K562 (cell line): ENCODE results near the gene ATP2A3. TPM values are rescaled to one million over a fixed set of nuclear protein-coding genes. Genes with fewer than 3 reads are reported as not detected.

Source experiments
- ATAC-seq: fragments of 200-7000 bp; cut with Tn5 transposase; 3 replicates; pipeline ENCODE4 v1.9.1; 2020; ENCODE audit warnings: moderate library complexity
- BruUV-seq: library from RNA; stranded (reverse); fragments of 400-500 nt; replicated peaks from 2 replicates; lab custom pipeline; 2021; lab: Mats Ljungman, UMichigan
- CTCF ChIA-PET: fragments of 300-600 bp; formaldehyde crosslinking; extraction: SDS; loops from one replicate; lab custom pipeline; 2021; ENCODE audit warnings: low intra/inter-chr PET ratio; lab: Yijun Ruan, JAX
- POLR2A ChIA-PET: fragments of 300-600, 350-650 bp; sonication (Branson Sonifier 250); formaldehyde crosslinking; extraction: SDS; loops from one replicate; lab custom pipeline; 2021; ENCODE audit warnings: antibody characterized with exemption, inconsistent platforms; lab: Yijun Ruan, JAX
- DNase-seq, 4 experiments: peaks; one replicate each; pipeline versions ENCODE4 v3.0.0 to v3.0.0-alpha.2; 2011 to 2018; ENCODE audit warnings: low spot score in 3 of 4, mixed read lengths in 3 of 4; ENCODE audit errors: extremely low read depth in 1 of 4
- FAIRE-seq: peaks from 2 replicates; lab custom pipeline; 2011; peaks lifted over from hg19 to GRCh38; lab: Jason Lieb, UNC
- H2AFZ ChIP-seq: 2 replicates; pipeline ENCODE4 v1.6.0; 2011; ENCODE audit warnings: low read depth, low read length, control low read depth, inconsistent platforms
- H3K27ac ChIP-seq: fragments of 200-600 bp; 3 replicates; pipeline ENCODE4 v1.8.0; 2011; ENCODE audit warnings: low read depth, mild to moderate bottlenecking, control low read depth, inconsistent platforms, low read length, moderate library complexity, mixed read lengths; ENCODE audit errors: extremely low read depth
- H3K27me3 ChIP-seq, 2 experiments: fragments of 300-600 bp in 1 of 2; 2 replicates in 1 of 2; 3 replicates in 1 of 2; pipeline versions ENCODE4 v1.6.0 to v1.8.0; 2011; ENCODE audit warnings: inconsistent platforms in 2 of 2, low read length in 2 of 2, mild to moderate bottlenecking in 1 of 2, mixed read lengths in 1 of 2, moderate library complexity in 1 of 2; ENCODE audit not compliant: control insufficient read depth in 2 of 2, insufficient read depth in 2 of 2
- H3K36me3 ChIP-seq: fragments of 300-600 bp; 3 replicates; pipeline ENCODE4 v1.8.0; 2011; ENCODE audit warnings: mild to moderate bottlenecking, low read length, inconsistent platforms; ENCODE audit not compliant: control insufficient read depth, insufficient read depth
- H3K4me1 ChIP-seq, 2 experiments: fragments of 200-600 bp in 1 of 2; replicated peaks in 1 of 2; 2 replicates in 1 of 2; 3 replicates in 1 of 2; pipeline versions ENCODE4 v1.5.1 to v1.8.0; 2011; ENCODE audit warnings: inconsistent platforms in 2 of 2, low read length in 2 of 2, mild to moderate bottlenecking in 1 of 2, mixed read lengths in 1 of 2, moderate library complexity in 1 of 2; ENCODE audit not compliant: control insufficient read depth in 2 of 2, insufficient read depth in 2 of 2
- H3K4me2 ChIP-seq: 2 replicates; pipeline ENCODE4 v1.6.1; 2011; ENCODE audit warnings: low read length, control low read depth, inconsistent platforms, mixed read lengths; ENCODE audit not compliant: insufficient read depth
- H3K4me3 ChIP-seq: fragments of 200-600 bp; sonication (generic), shearing (Covaris generic); 2 replicates; pipeline ENCODE4 v1.5.1; 2016; ENCODE audit warnings: control low read depth, inconsistent platforms
- H3K79me2 ChIP-seq: fragments of 200-600 bp; 3 replicates; pipeline ENCODE4 v1.8.0; 2011; ENCODE audit warnings: low read length, inconsistent platforms; ENCODE audit not compliant: control insufficient read depth, insufficient read depth
- H3K9ac ChIP-seq, 2 experiments: 2 replicates each; pipeline versions ENCODE4 v1.6.0 to v1.6.1; 2011; ENCODE audit warnings: low read depth in 2 of 2, low read length in 2 of 2, control low read depth in 1 of 2, inconsistent platforms in 1 of 2, mild to moderate bottlenecking in 1 of 2, mixed read lengths in 1 of 2; ENCODE audit not compliant: insufficient read depth in 1 of 2
- H3K9me1 ChIP-seq: one replicate; pipeline ENCODE4 v1.6.0; 2011; ENCODE audit warnings: inconsistent platforms, mild to moderate bottlenecking, low read length, moderate library complexity; ENCODE audit not compliant: control insufficient read depth, insufficient read depth
- H3K9me3 ChIP-seq: replicated peaks from 2 replicates; pipeline ENCODE4 v1.5.1; 2011; ENCODE audit warnings: low read depth, low read length, inconsistent platforms; ENCODE audit not compliant: control insufficient read depth, insufficient read depth
- H4K20me1 ChIP-seq: replicated peaks from 2 replicates; pipeline ENCODE4 v1.6.1; 2011; ENCODE audit warnings: low read length, inconsistent platforms, mixed read lengths; ENCODE audit not compliant: control insufficient read depth, insufficient read depth
- ARNT ChIP-seq, 2 experiments: fragments of 450-650 bp; IDR thresholded peaks; 2 replicates each; pipeline ENCODE4 v1.6.1; 2016; ENCODE audit warnings: mild to moderate bottlenecking in 1 of 2
- GATAD2A ChIP-seq: fragments of 450-650 bp; IDR thresholded peaks from 2 replicates; pipeline ENCODE4 v1.6.1; 2017
- HINFP ChIP-seq: fragments of 450-650 bp; conservative IDR thresholded peaks from 2 replicates; pipeline ENCODE4 v1.6.1; 2016; ENCODE audit warnings: missing genetic modification characterization, low read depth, mild to moderate bottlenecking, control low read depth, missing compliant biosample characterization
- MTA3 ChIP-seq: fragments of 450-650 bp; formaldehyde crosslinking; IDR thresholded peaks from 2 replicates; pipeline ENCODE4 v1.6.1; 2017; ENCODE audit warnings: mild to moderate bottlenecking, borderline replicate concordance
- NFRKB ChIP-seq: fragments of 450-650 bp; IDR thresholded peaks from 2 replicates; pipeline ENCODE4 v1.6.1; 2016; ENCODE audit warnings: low read depth
- NFXL1 ChIP-seq: fragments of 450-650 bp; formaldehyde crosslinking; IDR thresholded peaks from 2 replicates; pipeline ENCODE4 v1.4.0; 2021; ENCODE audit warnings: mild to moderate bottlenecking
- NRF1 ChIP-seq, 2 experiments: fragments of 450-650 bp; IDR thresholded peaks in 1 of 2; conservative IDR thresholded peaks in 1 of 2; 2 replicates each; pipeline ENCODE4 v1.6.1; 2014; ENCODE audit warnings: mild to moderate bottlenecking in 2 of 2
- RREB1 ChIP-seq: fragments of 250-450 bp; sonication (Bioruptor Pico); IDR thresholded peaks from 2 replicates; pipeline ENCODE4 v1.4.0; 2020
- SMAD4 ChIP-seq: fragments of 250-450 bp; sonication (Bioruptor Pico); conservative IDR thresholded peaks from 2 replicates; pipeline ENCODE4 v1.8.0; 2021; ENCODE audit warnings: inconsistent platforms, mild to moderate bottlenecking, moderate library complexity
- TCF7 ChIP-seq: sonication (generic); IDR thresholded peaks from 2 replicates; pipeline ENCODE4 v1.6.1; 2016; ENCODE audit warnings: antibody characterized with exemption, borderline replicate concordance
- XRCC4 ChIP-seq: IDR thresholded peaks from one replicate; pipeline ENCODE4 v1.6.1; 2011; ENCODE audit not compliant: insufficient read depth, insufficient read length; ENCODE audit errors: extremely low read depth
- ZBTB2 ChIP-seq: fragments of 450-650 bp; IDR thresholded peaks from 2 replicates; pipeline ENCODE4 v1.6.1; 2016; ENCODE audit warnings: antibody characterized with exemption
- ZNF121 ChIP-seq: sonication (generic); formaldehyde crosslinking; conservative IDR thresholded peaks from 2 replicates; pipeline ENCODE4 v1.8.0; 2022; ENCODE audit warnings: missing genetic modification reagents
- ZNF696 ChIP-seq: fragments of 250-450 bp; sonication (Bioruptor Pico); conservative IDR thresholded peaks from 2 replicates; pipeline ENCODE4 v1.4.0; 2020; ENCODE audit warnings: mild to moderate bottlenecking, moderate library complexity
- WGBS: fragments of 100-300 bp; shearing (Covaris generic); methylation state at CpG from one replicate; pipeline ENCODE4 v1.1.6; 2016; ENCODE audit warnings: low coverage, mixed read lengths; ENCODE audit not compliant: insufficient coverage; ENCODE audit errors: missing lambda C conversion rate; 5-methylcytosine and 5-hydroxymethylcytosine counted together
- in situ Hi-C: fragments of 300-500 bp; cut with MboI; formaldehyde crosslinking; loops from 4 replicates; pipeline ENCODE4 v1.15.0; 2018; ENCODE audit warnings: inconsistent platforms, mixed read lengths
- intact Hi-C: fragments of 100-400 bp; cut with micrococcal nuclease; formaldehyde crosslinking; loops from 2 replicates; pipeline ENCODE4 v1.14.2; 2022
- polyA plus RNA-seq, 8 experiments: library from polyadenylated mRNA; depleted of rRNA in 4 of 8; stranded (reverse) in 5 of 8; unstranded in 3 of 8; fragments of >200 nt; fragmentation: Nextera tagmentation in 2 of 8; fragmentation: Illumina TruSeq in 1 of 8; extraction: Ambion mirVana in 2 of 8; extraction: Trizol in 1 of 8; gene quantifications; 2 replicates each; pipeline versions ENCODE4 v1.2.1 to v1.2.3, GENCODE V29; 2011 to 2014; ENCODE audit warnings: inconsistent platforms in 1 of 8, missing spikeins in 1 of 8
- total RNA-seq, 7 experiments: library from RNA; depleted of rRNA in 6 of 7; stranded (reverse); fragments of >200 nt in 6 of 7; fragmentation: Illumina TruSeq in 2 of 7; extraction: Trizol in 2 of 7; gene quantifications; 2 replicates each; pipeline versions ENCODE4 v1.2.1 to v1.2.3, GENCODE V29; 2011 to 2021; ENCODE audit warnings: low replicate concordance in 1 of 7

Gene ATP2A3
- total and polyA plus RNA-seq, 9 of the 15 experiments (the other 6 are each of a cell fraction or from before 2014, with no cell fraction given): 0.65 to 103 (median 31.3) TPM

DNA sequence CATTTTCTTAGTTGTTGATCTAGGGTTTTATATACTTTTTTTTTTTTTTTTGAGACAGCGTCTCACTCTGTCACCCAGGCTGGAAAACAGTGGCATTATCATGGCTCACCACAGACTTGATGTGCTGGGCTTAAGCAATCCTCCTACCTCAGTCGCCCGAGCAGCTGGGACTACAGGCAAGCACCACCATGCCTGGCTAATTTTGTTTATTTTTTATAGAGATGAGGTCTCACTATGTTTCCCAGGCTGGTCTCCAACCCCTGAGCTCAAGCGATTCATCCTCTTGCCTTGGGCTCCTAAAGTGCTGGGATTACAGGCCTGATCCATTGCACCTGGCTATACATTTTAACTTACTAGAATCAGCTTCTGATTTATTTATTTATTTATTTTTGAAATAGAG is 34.2 kb upstream of the ATP2A3 start:
- ATAC-seq (no peak), FAIRE-seq (no peak), DNase-seq (no peak)
- Histone ChIP-seq H4K20me1 (no peaks in the 10 kb centered on the region), H3K79me2 (no peaks in the 10 kb centered on the region), H3K27me3 (no peaks in the 10 kb centered on the region), H3K4me1 (peaks cover 6 to 13% of the 10 kb centered on the region in 2 experiments), H3K27ac (no peak overlapping the region), H3K36me3 (no peaks in the 10 kb centered on the region), H3K9me1 (no peaks in the 10 kb centered on the region), H3K4me3 (no peak overlapping the region), H2AFZ (no peak overlapping the region), H3K9ac (no peak overlapping the region), H3K4me2 (no peak overlapping the region), H3K9me3 (no peaks in the 10 kb centered on the region)
- BruUV-seq: no TSS peak
- POLR2A ChIA-PET: interaction anchor here (0.7 kb wide), 1 partner anchor 369 kb away, joined by 4 read pairs; no protein-coding TSS in a partner anchor
- intact Hi-C loops (no loop called here), in situ Hi-C loops (no loop called here)
- 71% methylated on average over 3 of the region's 4 CpGs for WGBS
- CTCF ChIA-PET: no interaction called here
- TF ChIP-seq ZNF121 (CRISPR knock-in tag): no peak
- no peak for TF ChIP-seq NFRKB
- TF ChIP-seq HINFP (tag): no peak
- TF ChIP-seq NFXL1 (CRISPR knock-in tag): no peak
- TF ChIP-seq ZNF696 (CRISPR knock-in tag): no peak
- TF ChIP-seq ZBTB2: no peak
- no peak for TF ChIP-seq XRCC4
- no peak for TF ChIP-seq GATAD2A
- TF ChIP-seq RREB1 (CRISPR knock-in tag): no peak
- no peak for TF ChIP-seq TCF7
- TF ChIP-seq SMAD4: no peak
- no peak for TF ChIP-seq NRF1 (conservative IDR thresholded peaks at IDR 0.05 in 1 of 2, IDR thresholded peaks at IDR 0.05 in 1 of 2)
- no peak for TF ChIP-seq MTA3
- TF ChIP-seq ARNT (IDR thresholded peaks at IDR 0.05): no peak
